AG09319 (cell line): Measurements from ENCODE around the gene SNED1.

Experiments used
- DNase-seq: peaks from one replicate; pipeline ENCODE4 v3.0.0-alpha.2; 2010; ENCODE audit warnings: low read depth; ENCODE audit errors: extremely low read depth
- CTCF ChIP-seq: IDR thresholded peaks from 2 replicates; pipeline ENCODE4 v1.5.1; 2011; ENCODE audit warnings: low read depth, mild to moderate bottlenecking, inconsistent platforms, low read length, moderate library complexity

The SNED1 gene

GRCh38 chr2:240965905-240966456, 32.4 kb upstream of the SNED1 start:
- no peak for DNase-seq
- no peak for TF ChIP-seq CTCF

GRCh38 chr2:240966457-240966905, 31.9 kb upstream of the SNED1 start:
- DNase-seq: no peak

GRCh38 chr2:240966906-240967680, 31.3 kb upstream of the SNED1 start:
- no peak for TF ChIP-seq CTCF

More at GRCh38 chr2:240966457-240966905, 31.9 kb upstream of the SNED1 start:
- TF ChIP-seq CTCF: no peak

GRCh38 chr2:240967681-240968621, 30.5 kb upstream of the SNED1 start:
- DNase-seq: no peak
- no peak for TF ChIP-seq CTCF

More at GRCh38 chr2:240966906-240967680, 31.3 kb upstream of the SNED1 start:
- no peak for DNase-seq

- TF ChIP-seq CTCF: no peak; the same call in 1 of the 2 replicates
- no peak for DNase-seq
Measured at GRCh38 chr2:240968731-240969624, 29.4 kb upstream of the SNED1 start.

- no peak for TF ChIP-seq CTCF
- DNase-seq: no peak
Measured at GRCh38 chr2:240970104-240970503, 28.3 kb upstream of the SNED1 start.
